GM12864 (cell line): ENCODE results near the gene C1orf167.

Experiments
- DNase-seq: peaks from one replicate; pipeline ENCODE4 v3.0.0-alpha.2; 2011; ENCODE audit warnings: low read depth
- H3K4me3 ChIP-seq: 2 replicates; pipeline ENCODE4 v1.5.1; 2011; ENCODE audit warnings: mild to moderate bottlenecking, low read depth, low read length, control low read depth
- CTCF ChIP-seq: IDR thresholded peaks from 2 replicates; pipeline ENCODE4 v1.5.1; 2011; ENCODE audit warnings: low read depth, mild to moderate bottlenecking, moderate library complexity, low read length, control low read depth, inconsistent platforms; ENCODE audit errors: missing control alignments

Gene C1orf167

GRCh38 chr1:11764519-11764918 lies 2.5 kb downstream of the C1orf167 start:
- TF ChIP-seq CTCF: no peak
- no peak overlapping the region for H3K4me3 ChIP-seq
- DNase-seq: no peak

GRCh38 chr1:11765661-11766428 lies 3.9 kb downstream of the C1orf167 start:
- DNase-seq: no peak
- no peak for TF ChIP-seq CTCF
- H3K4me3 ChIP-seq: no peak overlapping the region

- TF ChIP-seq CTCF: no peak
- no peak overlapping the region for H3K4me3 ChIP-seq
- DNase-seq: no peak
Measured at GRCh38 chr1:11766429-11766776, 4.4 kb downstream of the C1orf167 start.

- TF ChIP-seq CTCF: no peak
- DNase-seq: no peak
- H3K4me3 ChIP-seq: no peak overlapping the region
Measured at GRCh38 chr1:11767922-11768704, 6.1 kb downstream of the C1orf167 start.

- no peak overlapping the region for H3K4me3 ChIP-seq
- no peak for DNase-seq
- no peak for TF ChIP-seq CTCF
Measured at GRCh38 chr1:11768821-11769220, 6.8 kb downstream of the C1orf167 start.

- no peak overlapping the region for H3K4me3 ChIP-seq
- no peak for DNase-seq
- no peak for TF ChIP-seq CTCF
Measured at GRCh38 chr1:11769274-11769673, 7.3 kb downstream of the C1orf167 start.
